GM12878 (cell line): ENCODE results near the gene ZNF682. TPM values are rescaled to one million over a fixed set of nuclear protein-coding genes. Genes with fewer than 3 reads are reported as not detected.

ENCODE experiments used
- polyA plus RNA-seq, 11 experiments: library from polyadenylated mRNA; depleted of rRNA in 4 of 11; unstranded in 6 of 11; stranded (reverse) in 5 of 11; fragments of >200 nt; fragmentation: Nextera tagmentation in 4 of 11; fragmentation: Illumina TruSeq in 1 of 11; extraction: Ambion mirVana in 4 of 11; extraction: Trizol in 1 of 11; gene quantifications; 1 replicate in 1 of 11; 2 replicates in 10 of 11; pipeline versions ENCODE4 v1.2.1 to v1.2.3, GENCODE V29; 2011 to 2016; ENCODE audit warnings: inconsistent platforms in 2 of 11, missing spikeins in 2 of 11, low read depth in 1 of 11
- small RNA-seq: library from RNA; depleted of rRNA; stranded (forward); fragments of <200 nt; gene quantifications from one replicate; pipeline ENCODE3, GENCODE V24; 2014
- total RNA-seq, 4 experiments: library from RNA; depleted of rRNA in 3 of 4; stranded (reverse); fragments of >200 nt in 3 of 4; fragmentation: Illumina TruSeq in 1 of 4; extraction: Trizol in 1 of 4; gene quantifications; 2 replicates each; pipeline versions ENCODE4 v1.2.1 to v1.2.3, GENCODE V29; 2013 to 2021

Gene ZNF682
- total and polyA plus RNA-seq, 10 of the 15 experiments (the other 5 are each of a cell fraction or from before 2014, with no cell fraction given) = 0.06 to 1.6 (median 0.27) TPM; not detected in 3

Small RNA genes within 50 kb of the gene (small RNA-seq; reads per million reads assigned to genes)
- gene AC006539.3 = not detected

Other genes with a start within 250 kb of the ZNF682 start
- 8.0 and 12.0 TPM in 2 replicates for gene ZNF506, start 217.8 kb downstream of the ZNF682 start, total RNA-seq (2014; rRNA removed)
- gene ZNF506, start 217.8 kb downstream of the ZNF682 start, total RNA-seq (2014; rRNA removed; fragmentation: Illumina TruSeq; extraction: Trizol) = 11.7 and 12.0 TPM in 2 replicates
- 8.6 and 8.8 TPM in 2 replicates for gene ZNF506, start 217.8 kb downstream of the ZNF682 start, total RNA-seq (2021)
- gene ZNF506, start 217.8 kb downstream of the ZNF682 start, polyA plus RNA-seq (2011; rRNA removed) = 5.9 and 10.2 TPM in 2 replicates
- 7.2 and 8.7 TPM in 2 replicates for gene ZNF506, start 217.8 kb downstream of the ZNF682 start, polyA plus RNA-seq (2014; fragmentation: Illumina TruSeq; extraction: Trizol)
- 1 to 10 TPM; 3.5 to 4.0 TPM for gene ZNF506, start 217.8 kb downstream of the ZNF682 start, polyA plus RNA-seq (2014; fragmentation: Nextera tagmentation; extraction: Ambion mirVana)
- 5.2 and 7.4 TPM in 2 replicates for gene ZNF506, start 217.8 kb downstream of the ZNF682 start, polyA plus RNA-seq (2014; rRNA removed)
- 1 to 10 TPM; 7.8 to 9.1 TPM for gene ZNF506, start 217.8 kb downstream of the ZNF682 start, polyA plus RNA-seq (2016; fragmentation: Nextera tagmentation; extraction: Ambion mirVana)
- gene ZNF253, start 173.6 kb downstream of the ZNF682 start, total RNA-seq (2014; rRNA removed) = 5.1 and 6.0 TPM in 2 replicates
- gene ZNF253, start 173.6 kb downstream of the ZNF682 start, total RNA-seq (2014; rRNA removed; fragmentation: Illumina TruSeq; extraction: Trizol) = 7.3 and 7.8 TPM in 2 replicates
- gene ZNF253, start 173.6 kb downstream of the ZNF682 start, total RNA-seq (2021) = 3.7 and 4.8 TPM in 2 replicates
- 4.4 and 6.5 TPM in 2 replicates for gene ZNF253, start 173.6 kb downstream of the ZNF682 start, polyA plus RNA-seq (2011; rRNA removed)
- 6.9 and 11.1 TPM in 2 replicates for gene ZNF253, start 173.6 kb downstream of the ZNF682 start, polyA plus RNA-seq (2014; fragmentation: Illumina TruSeq; extraction: Trizol)
- 1 to 10 TPM; 2.6 to 3.3 TPM for gene ZNF253, start 173.6 kb downstream of the ZNF682 start, polyA plus RNA-seq (2014; fragmentation: Nextera tagmentation; extraction: Ambion mirVana)
- gene ZNF253, start 173.6 kb downstream of the ZNF682 start, polyA plus RNA-seq (2014; rRNA removed) = 1.8 and 3.1 TPM in 2 replicates
- 1 to 10 TPM; 7.7 to 8.9 TPM for gene ZNF253, start 173.6 kb downstream of the ZNF682 start, polyA plus RNA-seq (2016; fragmentation: Nextera tagmentation; extraction: Ambion mirVana)
- gene ZNF93, start 138.6 kb downstream of the ZNF682 start, total RNA-seq (2014; rRNA removed) = 1.1 and 2.0 TPM in 2 replicates
- 2.1 and 2.6 TPM in 2 replicates for gene ZNF93, start 138.6 kb downstream of the ZNF682 start, total RNA-seq (2014; rRNA removed; fragmentation: Illumina TruSeq; extraction: Trizol)
- 0.58 and 0.77 TPM in 2 replicates for gene ZNF93, start 138.6 kb downstream of the ZNF682 start, total RNA-seq (2021)
- 7.9 and 8.8 TPM in 2 replicates for gene ZNF93, start 138.6 kb downstream of the ZNF682 start, polyA plus RNA-seq (2011; rRNA removed)
- 2.0 and 2.2 TPM in 2 replicates for gene ZNF93, start 138.6 kb downstream of the ZNF682 start, polyA plus RNA-seq (2014; fragmentation: Illumina TruSeq; extraction: Trizol)
- 1 to 10 TPM; 1.4 to 1.9 TPM for gene ZNF93, start 138.6 kb downstream of the ZNF682 start, polyA plus RNA-seq (2014; fragmentation: Nextera tagmentation; extraction: Ambion mirVana)
- 0.70 and 2.0 TPM in 2 replicates for gene ZNF93, start 138.6 kb downstream of the ZNF682 start, polyA plus RNA-seq (2014; rRNA removed)
- gene ZNF93, start 138.6 kb downstream of the ZNF682 start, polyA plus RNA-seq (2016; fragmentation: Nextera tagmentation; extraction: Ambion mirVana) = 1 to 10 TPM; 2.4 to 3.0 TPM
- 0.06 and 0.16 TPM in 2 replicates for gene ZNF90, start 38.5 kb upstream of the ZNF682 start, total RNA-seq (2014; rRNA removed)
- 0.18 TPM in 2 replicates for gene ZNF90, start 38.5 kb upstream of the ZNF682 start, total RNA-seq (2014; rRNA removed; fragmentation: Illumina TruSeq; extraction: Trizol)
- gene ZNF90, start 38.5 kb upstream of the ZNF682 start, total RNA-seq (2021) = 0.21 TPM in 1 of 2 replicates, not detected in the other
- 1.3 and 1.9 TPM in 2 replicates for gene ZNF90, start 38.5 kb upstream of the ZNF682 start, polyA plus RNA-seq (2011; rRNA removed)
- 0.07 and 0.11 TPM in 2 replicates for gene ZNF90, start 38.5 kb upstream of the ZNF682 start, polyA plus RNA-seq (2014; fragmentation: Illumina TruSeq; extraction: Trizol)
- under 1 TPM; 0.07 to 0.13 TPM for gene ZNF90, start 38.5 kb upstream of the ZNF682 start, polyA plus RNA-seq (2014; fragmentation: Nextera tagmentation; extraction: Ambion mirVana)
- gene ZNF90, start 38.5 kb upstream of the ZNF682 start, polyA plus RNA-seq (2014; rRNA removed) = 0.15 and 0.24 TPM in 2 replicates
- gene ZNF90, start 38.5 kb upstream of the ZNF682 start, polyA plus RNA-seq (2016; fragmentation: Nextera tagmentation; extraction: Ambion mirVana) = under 1 TPM; 0.21 to 0.35 TPM
- 0.05 TPM in 1 of 2 replicates, not detected in the other for gene ZNF486, start 127.7 kb upstream of the ZNF682 start, total RNA-seq (2014; rRNA removed)
- gene ZNF486, start 127.7 kb upstream of the ZNF682 start, total RNA-seq (2014; rRNA removed; fragmentation: Illumina TruSeq; extraction: Trizol) = 0.04 and 0.18 TPM in 2 replicates
- gene ZNF486, start 127.7 kb upstream of the ZNF682 start, total RNA-seq (2021) = 0.13 and 0.35 TPM in 2 replicates
- 1.0 and 1.6 TPM in 2 replicates for gene ZNF486, start 127.7 kb upstream of the ZNF682 start, polyA plus RNA-seq (2011; rRNA removed)
- 0.09 TPM in 1 of 2 replicates, not detected in the other for gene ZNF486, start 127.7 kb upstream of the ZNF682 start, polyA plus RNA-seq (2014; fragmentation: Illumina TruSeq; extraction: Trizol)
- under 1 TPM; 0.02 to 0.03 TPM for gene ZNF486, start 127.7 kb upstream of the ZNF682 start, polyA plus RNA-seq (2014; fragmentation: Nextera tagmentation; extraction: Ambion mirVana)
- 0.03 and 0.10 TPM in 2 replicates for gene ZNF486, start 127.7 kb upstream of the ZNF682 start, polyA plus RNA-seq (2014; rRNA removed)
- under 1 TPM; 0.17 to 0.38 TPM for gene ZNF486, start 127.7 kb upstream of the ZNF682 start, polyA plus RNA-seq (2016; fragmentation: Nextera tagmentation; extraction: Ambion mirVana)